PC-3 (cell line): ENCODE measurements around the gene FKTN. TPM values are rescaled to one million over a fixed set of nuclear protein-coding genes. Genes with fewer than 3 reads are reported as not detected.
A peak's percentile ranks its signal among the peaks of the same experiment; 100 is the strongest.

Source experiments
- ATAC-seq: fragments of 200-7000 bp; cut with Tn5 transposase; 2 replicates; pipeline ENCODE4 v1.9.1; 2020; ENCODE audit warnings: mild to moderate bottlenecking, moderate library complexity
- BruUV-seq: library from RNA; stranded (reverse); fragments of 400-500 nt; replicated peaks from 2 replicates; lab custom pipeline; 2021; lab: Mats Ljungman, UMichigan
- CTCF ChIA-PET: fragments of 300-600 bp; sonication (Branson Sonifier 250); formaldehyde crosslinking; loops from one replicate; lab custom pipeline; 2022; ENCODE audit warnings: antibody characterized with exemption; lab: Charles Lee
- POLR2A ChIA-PET: fragments of 300-600 bp; sonication (Branson Sonifier 250); formaldehyde crosslinking; loops from one replicate; lab custom pipeline; 2022; ENCODE audit warnings: antibody characterized with exemption; ENCODE audit not compliant: unreplicated experiment; lab: Charles Lee
- DNase-seq: peaks from one replicate; pipeline ENCODE4 v3.0.0-alpha.2; 2015
- H2AFZ ChIP-seq: fragments of 300-600 bp; sonication (generic); 2 replicates; pipeline ENCODE4 v1.6.0; 2016; ENCODE audit warnings: antibody characterized with exemption, low read length
- H3F3A ChIP-seq: fragments of 300-600 bp; sonication (generic); one replicate; pipeline ENCODE4 v1.6.0; 2017; ENCODE audit warnings: antibody characterized with exemption, low read length, control low read depth, mild to moderate bottlenecking; ENCODE audit not compliant: unreplicated experiment
- H3K27ac ChIP-seq: fragments of 300-600 bp; sonication (generic); 2 replicates; pipeline ENCODE4 v1.5.1; 2016; ENCODE audit warnings: mild to moderate bottlenecking, low read length
- H3K27me3 ChIP-seq: fragments of 300-600 bp; sonication (generic); 2 replicates; pipeline ENCODE4 v1.6.1; 2016; ENCODE audit warnings: low read length, mixed read lengths
- H3K36me3 ChIP-seq: fragments of 300-600 bp; sonication (generic); 2 replicates; pipeline ENCODE4 v1.6.1; 2016; ENCODE audit warnings: low read depth, mixed run types, low read length, mixed read lengths
- H3K4me1 ChIP-seq: fragments of 300-600 bp; sonication (generic); 2 replicates; pipeline ENCODE4 v1.5.1; 2016; ENCODE audit warnings: low read length; ENCODE audit not compliant: insufficient read depth
- H3K4me2 ChIP-seq: fragments of 300-600 bp; sonication (generic); 2 replicates; pipeline ENCODE4 v1.6.0; 2016; ENCODE audit warnings: low read length
- H3K4me3 ChIP-seq: fragments of 300-600 bp; sonication (generic); 2 replicates; pipeline ENCODE4 v1.5.1; 2016; ENCODE audit warnings: mild to moderate bottlenecking, low read length, mixed read lengths
- H3K79me2 ChIP-seq: fragments of 300-600 bp; sonication (generic); 2 replicates; pipeline ENCODE4 v1.6.1; 2017; ENCODE audit warnings: low read length, mixed read lengths
- H3K9ac ChIP-seq: fragments of 300-600 bp; sonication (generic); 2 replicates; pipeline ENCODE4 v1.6.0; 2016; ENCODE audit warnings: mild to moderate bottlenecking, low read length
- H3K9me2 ChIP-seq: fragments of 300-600 bp; sonication (generic); replicated peaks from 2 replicates; pipeline ENCODE4 v1.6.1; 2016; ENCODE audit warnings: mixed run types, low read length, mixed read lengths
- H3K9me3 ChIP-seq: fragments of 300-600 bp; sonication (generic); 2 replicates; pipeline ENCODE4 v1.6.1; 2016; ENCODE audit warnings: low read length, mixed read lengths
- H4K20me1 ChIP-seq: fragments of 300-600 bp; sonication (generic); 2 replicates; pipeline ENCODE4 v1.6.1; 2016; ENCODE audit warnings: low read length, mixed read lengths
- EZH2 ChIP-seq: fragments of 300-600 bp; sonication (generic); IDR thresholded peaks from one replicate; pipeline ENCODE4 v1.6.1; 2017; ENCODE audit warnings: antibody characterized with exemption, mild to moderate bottlenecking, low read length; ENCODE audit not compliant: unreplicated experiment
- EZH2phosphoT487 ChIP-seq: fragments of 300-600 bp; sonication (generic); IDR thresholded peaks from 2 replicates; pipeline ENCODE4 v1.6.1; 2018; ENCODE audit warnings: mild to moderate bottlenecking, antibody characterized with exemption, low read length, borderline replicate concordance
- intact Hi-C: fragments of 100-400 bp; cut with micrococcal nuclease; formaldehyde crosslinking; loops from 2 replicates; pipeline ENCODE4 v1.9.0; 2023
- total RNA-seq: library from RNA; depleted of rRNA; stranded (reverse); fragments of >200 nt; gene quantifications from 2 replicates; pipeline ENCODE4 v1.2.3, GENCODE V29; 2014
- TF ChIP-seq, protein P1 (sequence below): fragments of 300-600 bp; sonication (generic); conservative IDR thresholded peaks from 2 replicates; pipeline ENCODE4 v1.5.1; 2017; ENCODE audit warnings: antibody characterized with exemption, low read depth, mild to moderate bottlenecking, low read length

The FKTN gene
- total RNA-seq, 1 experiment from 2014 or later, result 9.2 TPM

DNA sequence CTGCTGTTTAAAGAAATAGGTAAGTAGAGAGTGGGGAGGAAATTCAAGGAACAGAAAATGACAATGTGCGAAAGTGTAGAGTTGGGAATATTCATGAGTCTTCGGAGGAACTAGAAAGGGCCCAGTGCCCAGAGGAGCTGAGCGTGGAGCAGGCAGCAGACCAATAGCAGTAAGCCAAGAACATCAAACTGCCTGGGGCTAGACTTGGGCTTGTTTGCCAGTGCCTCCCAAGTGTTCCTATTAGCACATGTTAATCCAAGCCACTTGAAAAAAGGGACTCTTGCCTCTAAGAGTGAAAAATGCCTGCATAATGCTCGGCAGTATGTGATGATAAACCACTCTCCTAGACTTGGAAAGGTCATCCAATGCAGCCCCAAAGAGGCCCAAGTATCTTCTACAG, 103.1 kb downstream of the FKTN start:
- no TSS peak for BruUV-seq
- Histone ChIP-seq H3K79me2 (no peaks in the 10 kb centered on the region), H4K20me1 (no peaks in the 10 kb centered on the region), H2AFZ (no peak overlapping the region), H3K9ac (no peak overlapping the region), H3K27ac (no peak overlapping the region), H3K4me3 (no peak overlapping the region), H3K9me3 (no peaks in the 10 kb centered on the region), H3K27me3 (no peaks in the 10 kb centered on the region), H3K9me2 (no peaks in the 10 kb centered on the region), H3K36me3 (no peaks in the 10 kb centered on the region), H3K4me2 (no peak overlapping the region), H3K4me1 (no peaks in the 10 kb centered on the region), H3F3A (no peaks in the 10 kb centered on the region)
- DNase-seq, result no peak
- ChIA-PET POLR2A (no interaction called here), CTCF (no interaction called here)
- ATAC-seq, result no peak
- TF ChIP-seq EZH2 (no peak), EZH2phosphoT487 (no peak)
- TF ChIP-seq, protein P1, sequence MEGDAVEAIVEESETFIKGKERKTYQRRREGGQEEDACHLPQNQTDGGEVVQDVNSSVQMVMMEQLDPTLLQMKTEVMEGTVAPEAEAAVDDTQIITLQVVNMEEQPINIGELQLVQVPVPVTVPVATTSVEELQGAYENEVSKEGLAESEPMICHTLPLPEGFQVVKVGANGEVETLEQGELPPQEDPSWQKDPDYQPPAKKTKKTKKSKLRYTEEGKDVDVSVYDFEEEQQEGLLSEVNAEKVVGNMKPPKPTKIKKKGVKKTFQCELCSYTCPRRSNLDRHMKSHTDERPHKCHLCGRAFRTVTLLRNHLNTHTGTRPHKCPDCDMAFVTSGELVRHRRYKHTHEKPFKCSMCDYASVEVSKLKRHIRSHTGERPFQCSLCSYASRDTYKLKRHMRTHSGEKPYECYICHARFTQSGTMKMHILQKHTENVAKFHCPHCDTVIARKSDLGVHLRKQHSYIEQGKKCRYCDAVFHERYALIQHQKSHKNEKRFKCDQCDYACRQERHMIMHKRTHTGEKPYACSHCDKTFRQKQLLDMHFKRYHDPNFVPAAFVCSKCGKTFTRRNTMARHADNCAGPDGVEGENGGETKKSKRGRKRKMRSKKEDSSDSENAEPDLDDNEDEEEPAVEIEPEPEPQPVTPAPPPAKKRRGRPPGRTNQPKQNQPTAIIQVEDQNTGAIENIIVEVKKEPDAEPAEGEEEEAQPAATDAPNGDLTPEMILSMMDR, result no peak
- intact Hi-C loops, result no loop called here

DNA sequence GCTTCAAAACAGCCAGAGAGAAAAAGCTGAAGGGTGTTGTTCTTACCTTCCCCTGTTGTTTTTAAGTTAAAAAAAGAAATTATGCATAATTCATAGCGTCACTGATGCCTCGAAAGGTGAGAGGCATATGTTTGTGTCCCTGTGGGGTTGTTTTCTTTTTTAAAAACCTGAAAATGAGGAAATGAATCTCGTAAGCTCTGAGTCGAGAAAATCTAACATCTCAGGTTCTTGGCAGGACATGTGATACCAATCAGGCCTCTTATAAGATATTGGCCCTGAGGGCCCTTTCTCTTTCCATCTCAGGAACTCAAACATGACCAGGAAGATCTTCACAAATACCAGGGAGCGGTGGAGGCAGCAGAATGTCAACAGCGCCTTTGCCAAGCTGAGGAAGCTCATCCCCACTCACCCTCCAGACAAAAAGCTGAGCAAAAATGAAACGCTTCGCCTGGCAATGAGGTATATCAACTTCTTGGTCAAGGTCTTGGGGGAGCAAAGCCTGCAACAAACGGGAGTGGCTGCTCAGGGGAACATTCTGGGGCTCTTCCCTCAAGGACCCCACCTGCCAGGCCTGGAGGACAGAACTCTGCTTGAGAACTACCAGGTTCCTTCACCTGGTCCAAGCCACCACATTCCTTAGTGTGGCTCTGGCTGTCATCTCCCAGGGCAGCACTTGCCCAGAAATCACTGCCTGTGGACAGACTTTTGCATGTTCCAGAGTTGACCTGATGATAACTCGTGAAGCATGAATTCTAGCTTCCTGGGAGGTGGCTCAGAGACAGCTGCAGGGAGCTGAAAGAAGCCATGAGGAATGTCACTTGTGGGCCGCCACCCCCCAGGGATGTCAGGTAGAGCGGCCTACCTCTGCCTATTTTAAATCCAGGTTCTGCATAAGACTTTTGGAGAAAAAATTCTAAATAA, 104.5 kb downstream of the FKTN start, which contains the start of gene TAL2:
Gene TAL2 (plus strand): TSS at position 274 of the 921 bp plus-strand sequence. CDS start 40 bp downstream, at position 314.
- DNase-seq (no peak), ATAC-seq (no peak)
- Histone ChIP-seq H3K27ac (no peak within 1 kb of the TSS), H3K4me2 (no peak within 1 kb of the TSS), H3K9me2 (no peaks in the 10 kb centered on the region), H4K20me1 (no peaks in the 10 kb centered on the region), H3F3A (no peaks in the 10 kb centered on the region), H3K4me1 (no peaks in the 10 kb centered on the region), H3K79me2 (no peaks in the 10 kb centered on the region), H3K27me3 (no peaks in the 10 kb centered on the region), H3K9me3 (no peaks in the 10 kb centered on the region), H3K4me3 (no peak within 1 kb of the TSS), H3K36me3 (no peaks in the 10 kb centered on the region), H3K9ac (no peak within 1 kb of the TSS), H2AFZ (no peak within 1 kb of the TSS)
- ChIA-PET CTCF (no interaction called here), POLR2A (no interaction called here)
- intact Hi-C loops, result no loop called here
- no TSS peak for BruUV-seq
- TF ChIP-seq, protein P1, result no peak
- TF ChIP-seq EZH2 (no peak), EZH2phosphoT487 (no peak)

DNA sequence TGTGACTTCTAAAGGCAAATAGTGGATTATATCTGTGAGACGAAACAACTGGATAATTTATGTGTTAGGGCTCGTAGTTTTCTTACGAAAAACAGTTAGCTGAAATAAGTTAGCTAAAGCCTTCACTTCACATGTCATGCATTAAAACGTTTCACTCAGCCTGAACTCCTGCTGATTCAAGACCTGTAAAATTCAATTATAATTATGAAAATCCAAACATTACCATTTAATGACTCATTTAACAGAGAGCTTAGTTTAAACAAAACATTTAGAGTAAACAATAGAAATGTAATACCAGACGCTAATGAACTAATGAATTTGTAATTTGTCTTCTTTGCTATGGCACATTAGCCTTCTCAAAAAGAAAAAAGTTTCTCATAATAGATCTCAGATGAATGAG, 106.0 kb downstream of the FKTN start:
- H3K9me3 ChIP-seq, result no peaks in the 10 kb centered on the region
- no peak overlapping the region for H3K9ac ChIP-seq
- no peaks in the 10 kb centered on the region for H4K20me1 ChIP-seq
- H3K27me3 ChIP-seq, result no peaks in the 10 kb centered on the region
- H3K4me3 ChIP-seq, result no peak overlapping the region
- no peak overlapping the region for H2AFZ ChIP-seq
- intact Hi-C loops, result no loop called here
- no peaks in the 10 kb centered on the region for H3F3A ChIP-seq
- ATAC-seq, result peak; percentile 37; the same call in 1 of the 2 replicates
- BruUV-seq, result no TSS peak
- no peaks in the 10 kb centered on the region for H3K36me3 ChIP-seq
- no peaks in the 10 kb centered on the region for H3K79me2 ChIP-seq
- POLR2A ChIA-PET, result no interaction called here
- no peak for TF ChIP-seq EZH2phosphoT487
- TF ChIP-seq, protein P1, result no peak
- no peak for TF ChIP-seq EZH2
- no peaks in the 10 kb centered on the region for H3K4me1 ChIP-seq
- DNase-seq, result no peak
- no peak overlapping the region for H3K27ac ChIP-seq
- no peak overlapping the region for H3K4me2 ChIP-seq
- H3K9me2 ChIP-seq, result no peaks in the 10 kb centered on the region
- CTCF ChIA-PET, result interaction anchor here (0.6 kb wide), 1 partner anchor 28 kb away, joined by 3 read pairs; no protein-coding TSS in a partner anchor
